ENCODE results near the gene USP32. TPM values are rescaled to one million over a fixed set of nuclear protein-coding genes. Genes with fewer than 3 reads are reported as not detected.

USP32 gene
- total and polyA plus RNA-seq, 2 of the 8 experiments (the other 6 are each of a cell fraction or from before 2014, with no cell fraction given) = 29.6 to 112 TPM

DNA sequence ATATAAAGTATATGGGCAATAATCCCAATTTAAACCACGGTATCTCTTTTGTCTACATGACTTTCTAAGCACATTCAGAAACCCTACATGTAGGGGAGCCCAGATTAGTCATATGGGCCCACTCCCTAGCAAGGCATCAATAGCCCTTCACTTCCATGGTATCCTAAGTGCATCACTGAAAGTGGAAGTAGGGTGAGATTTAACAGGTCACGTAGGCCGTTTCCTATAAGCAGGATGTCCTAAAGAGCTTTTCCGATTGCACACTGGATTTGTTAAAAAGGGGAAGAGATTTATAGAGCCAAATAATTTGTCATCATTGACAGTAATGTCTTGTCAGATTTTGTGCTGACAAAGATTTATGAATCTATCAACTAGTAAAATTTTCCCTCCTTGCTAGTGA, 203.2 kb downstream of the USP32 start:
- Histone ChIP-seq H2AFZ (ENCODE audit: low read length) (no peak overlapping the region), H3K9me3 (ENCODE audit: insufficient read depth in 2 of 2, low read depth in 1 of 2, low read length in 1 of 2) (no peaks in the 10 kb centered on the region), H3K27me3 (replicated peaks in 1 of 4; ENCODE audit: control insufficient read depth in 3 of 4, extremely low read depth in 1 of 4, insufficient read depth in 3 of 4, low read length in 3 of 4) (no peaks in the 10 kb centered on the region), H3K4me3 (ENCODE audit: extremely low read depth in 1 of 4, insufficient read depth in 2 of 4, low read depth in 3 of 4, low read length in 4 of 4) (no peak overlapping the region), H3K23ac (ENCODE audit: insufficient read length) (no peak overlapping the region), H3K4me2 (ENCODE audit: insufficient read depth in 1 of 2, low read depth in 2 of 2, low read length in 2 of 2) (no peak overlapping the region), H3K14ac (ENCODE audit: insufficient read length) (no peak overlapping the region), H4K8ac (ENCODE audit: extremely low read depth, insufficient read depth, low read length) (no peak overlapping the region), H3K9ac (replicated peaks in 1 of 4; ENCODE audit: extremely low read depth in 1 of 4, low read depth in 3 of 4, low read length in 3 of 4) (no peak overlapping the region), H3K79me1 (ENCODE audit: low read depth, low read length) (no peaks in the 10 kb centered on the region), H2AK5ac (ENCODE audit: low read depth, low read length) (no peak overlapping the region), H2BK15ac (ENCODE audit: low read length) (no peak overlapping the region), H2BK12ac (ENCODE audit: low read depth, low read length) (no peak overlapping the region), H3K56ac (replicated peaks; ENCODE audit: insufficient read length, low read depth, low read length) (no peak overlapping the region), H2BK120ac (replicated peaks; ENCODE audit: low read depth, low read length) (no peak overlapping the region), H4K20me1 (replicated peaks in 1 of 2; ENCODE audit: control insufficient read depth in 1 of 2, insufficient read depth in 2 of 2, low read length in 2 of 2) (no peaks in the 10 kb centered on the region), H2BK20ac (ENCODE audit: low read length) (no peak overlapping the region), H3K27ac (ENCODE audit: low read depth, low read length) (no peak overlapping the region), H2BK5ac (ENCODE audit: low read depth, low read length) (no peak overlapping the region), H4K5ac (ENCODE audit: insufficient read length, low read depth, low read length) (no peak overlapping the region), H3K4ac (replicated peaks; ENCODE audit: insufficient read length, low read depth, low read length) (no peak overlapping the region), H3K4me1 (replicated peaks in 1 of 4; ENCODE audit: control insufficient read depth in 3 of 4, insufficient read depth in 4 of 4, low read length in 3 of 4) (no peaks in the 10 kb centered on the region), H3K23me2 (ENCODE audit: low read depth, low read length) (no peaks in the 10 kb centered on the region), H3K36me3 (ENCODE audit: control insufficient read depth in 2 of 4, insufficient read depth in 4 of 4, low read length in 3 of 4) (peaks cover 3 to 59% (median 32%) of the 10 kb centered on the region in 4 experiments; a peak in 6 of 8 replicates), H3K18ac (ENCODE audit: extremely low read depth, low read length) (no peak overlapping the region), H4K91ac (replicated peaks; ENCODE audit: insufficient read length, low read length) (no peak overlapping the region), H3K79me2 (ENCODE audit: control insufficient read depth in 1 of 2, insufficient read depth in 2 of 2, low read length in 2 of 2) (no peaks in the 10 kb centered on the region)
- no peak for DNase-seq (ENCODE audit: low read depth in 1 of 2, low spot score in 2 of 2)
- 98% methylated on average over 4 of the region's 4 CpGs; no CpG with 5 or more reads in 1 of the 2 experiments for WGBS, 2 experiments (ENCODE audit: extremely low coverage in 1 of 2, insufficient coverage in 1 of 2, insufficient read length in 1 of 2, insufficient replicate concordance in 2 of 2, low coverage in 1 of 2, low lambda C conversion rate in 2 of 2, missing lambda C conversion rate in 1 of 2)
- no peak for FAIRE-seq
- ChIA-PET POLR2A (ENCODE audit: partially characterized antibody) (no interaction called here), CTCF (ENCODE audit: partially characterized antibody) (no interaction called here)
- no peak for TF ChIP-seq SRF (IDR thresholded peaks at IDR 0.05; ENCODE audit: low read depth, low read length)
